HL-60/S4 treated with retinoic acid at 250 ng/mL for 4 days and 3 days (cell line): Measurements from ENCODE around the gene EP300.
"Not testable (repeated sequence)": the region's sequence is repeated elsewhere in the genome, so short reads cannot be mapped to it uniquely, and the experiment has no call there.

ENCODE experiments used
- in situ Hi-C: fragments of 300-500 bp; cut with MboI; formaldehyde crosslinking; loops from 2 replicates; pipeline ENCODE4 v1.7.0; 2022; ENCODE audit warnings: low sequenced_read_pairs

EP300 gene

DNA sequence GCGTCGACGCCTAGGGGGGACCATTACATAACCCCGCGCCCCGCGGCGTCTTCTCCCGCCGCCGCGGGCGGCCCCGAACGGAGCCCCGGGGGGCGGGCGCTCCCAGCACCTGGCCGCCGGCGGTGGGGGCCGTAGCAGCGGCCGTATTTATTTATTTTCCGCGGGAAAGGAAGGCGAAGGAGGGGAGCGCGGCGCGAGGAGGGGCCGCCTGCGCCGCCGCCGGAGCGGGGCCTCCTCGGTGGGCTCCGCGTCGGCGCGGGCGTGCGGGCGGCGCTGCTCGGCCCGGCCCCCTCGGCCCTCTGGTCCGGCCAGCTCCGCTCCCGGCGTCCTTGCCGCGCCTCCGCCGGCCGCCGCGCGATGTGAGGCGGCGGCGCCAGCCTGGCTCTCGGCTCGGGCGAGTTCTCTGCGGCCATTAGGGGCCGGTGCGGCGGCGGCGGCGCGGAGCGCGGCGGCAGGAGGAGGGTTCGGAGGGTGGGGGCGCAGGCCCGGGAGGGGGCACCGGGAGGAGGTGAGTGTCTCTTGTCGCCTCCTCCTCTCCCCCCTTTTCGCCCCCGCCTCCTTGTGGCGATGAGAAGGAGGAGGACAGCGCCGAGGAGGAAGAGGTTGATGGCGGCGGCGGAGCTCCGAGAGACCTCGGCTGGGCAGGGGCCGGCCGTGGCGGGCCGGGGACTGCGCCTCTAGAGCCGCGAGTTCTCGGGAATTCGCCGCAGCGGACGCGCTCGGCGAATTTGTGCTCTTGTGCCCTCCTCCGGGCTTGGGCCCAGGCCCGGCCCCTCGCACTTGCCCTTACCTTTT is at the start of gene EP300:
Gene EP300 (plus strand): TSS at position 570 of the 795 bp plus-strand sequence. CDS start 413 bp downstream, outside the sequence.
- in situ Hi-C loops: no loop called here

DNA sequence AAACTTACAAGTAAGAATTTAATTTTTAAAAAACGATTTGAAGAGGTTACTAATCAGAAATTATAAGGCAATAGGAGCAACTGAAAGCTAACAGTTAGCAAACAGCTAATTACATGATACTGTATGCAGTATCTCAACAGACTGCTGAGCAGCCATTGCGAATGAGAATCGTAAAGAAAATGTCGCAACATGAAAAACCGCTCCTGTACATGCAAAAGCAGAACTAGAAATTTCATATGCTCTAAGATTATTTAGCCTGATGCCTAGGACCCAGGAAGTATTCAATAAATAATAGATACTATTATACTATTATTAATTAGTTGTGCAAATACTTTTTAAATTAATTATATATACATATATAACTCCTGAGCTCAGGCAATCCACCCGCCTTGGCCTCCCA is 48.7 kb upstream of the EP300 start:
- in situ Hi-C loops: no loop called here

DNA sequence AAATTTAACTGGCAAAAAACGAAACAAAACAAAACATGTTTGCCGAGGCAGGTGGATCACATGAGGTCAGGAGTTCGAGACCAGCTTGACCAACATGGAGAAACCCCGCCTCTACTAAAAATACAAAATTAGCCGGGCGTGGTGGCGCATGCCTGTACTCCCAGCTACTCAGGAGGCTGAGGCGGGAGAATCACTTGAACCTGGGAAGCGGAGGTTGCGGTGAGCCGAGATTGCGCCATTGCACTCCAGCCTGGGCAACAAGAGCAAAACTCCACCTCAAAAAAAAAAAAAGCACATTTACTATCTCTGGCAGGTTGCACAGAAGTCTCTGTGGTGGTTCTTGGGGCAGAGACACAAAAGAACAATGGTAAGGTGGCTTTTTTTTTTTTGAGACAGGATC is 46.8 kb upstream of the EP300 start:
- in situ Hi-C loops: not testable (repeated sequence)

DNA sequence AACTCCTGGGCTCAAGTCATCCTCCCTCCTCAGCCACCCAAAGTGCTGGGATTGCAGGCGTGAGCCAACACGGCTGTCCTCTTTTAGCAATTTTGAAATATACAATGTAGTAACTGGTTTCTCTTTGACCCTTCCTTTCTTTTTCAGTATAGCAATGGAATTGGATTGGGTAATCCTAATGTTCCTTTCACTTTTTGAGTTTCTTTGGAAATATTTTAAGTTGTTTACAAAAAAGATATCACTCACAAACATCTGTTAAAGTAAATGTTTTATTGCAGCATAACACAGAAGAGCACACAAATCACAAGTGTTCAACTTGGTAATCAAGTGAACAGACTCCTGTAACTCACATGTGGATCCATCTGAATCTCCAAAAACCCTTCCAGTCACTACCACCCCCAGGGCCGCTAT is 44.6 kb upstream of the EP300 start:
- in situ Hi-C loops: no loop called here

DNA sequence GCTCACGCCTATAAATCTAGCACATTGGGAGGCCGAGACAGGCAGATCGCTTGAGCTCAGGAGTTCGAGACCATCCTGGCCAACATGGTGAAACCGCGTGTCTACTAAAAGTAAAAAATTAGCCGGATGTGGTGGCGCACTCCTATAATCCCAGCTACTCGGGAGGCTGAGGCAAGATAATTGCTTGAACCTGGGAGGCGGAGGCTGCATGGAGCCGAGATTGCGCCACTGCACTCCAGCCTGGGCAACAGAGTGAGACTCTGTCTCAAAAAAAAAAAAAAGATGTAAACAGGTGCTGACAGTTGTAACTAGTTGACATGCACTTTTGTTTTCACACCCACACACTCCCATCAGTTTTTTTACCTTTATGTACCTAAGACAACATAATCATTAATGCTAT is 44.0 kb upstream of the EP300 start:
- in situ Hi-C loops: not testable (repeated sequence)

DNA sequence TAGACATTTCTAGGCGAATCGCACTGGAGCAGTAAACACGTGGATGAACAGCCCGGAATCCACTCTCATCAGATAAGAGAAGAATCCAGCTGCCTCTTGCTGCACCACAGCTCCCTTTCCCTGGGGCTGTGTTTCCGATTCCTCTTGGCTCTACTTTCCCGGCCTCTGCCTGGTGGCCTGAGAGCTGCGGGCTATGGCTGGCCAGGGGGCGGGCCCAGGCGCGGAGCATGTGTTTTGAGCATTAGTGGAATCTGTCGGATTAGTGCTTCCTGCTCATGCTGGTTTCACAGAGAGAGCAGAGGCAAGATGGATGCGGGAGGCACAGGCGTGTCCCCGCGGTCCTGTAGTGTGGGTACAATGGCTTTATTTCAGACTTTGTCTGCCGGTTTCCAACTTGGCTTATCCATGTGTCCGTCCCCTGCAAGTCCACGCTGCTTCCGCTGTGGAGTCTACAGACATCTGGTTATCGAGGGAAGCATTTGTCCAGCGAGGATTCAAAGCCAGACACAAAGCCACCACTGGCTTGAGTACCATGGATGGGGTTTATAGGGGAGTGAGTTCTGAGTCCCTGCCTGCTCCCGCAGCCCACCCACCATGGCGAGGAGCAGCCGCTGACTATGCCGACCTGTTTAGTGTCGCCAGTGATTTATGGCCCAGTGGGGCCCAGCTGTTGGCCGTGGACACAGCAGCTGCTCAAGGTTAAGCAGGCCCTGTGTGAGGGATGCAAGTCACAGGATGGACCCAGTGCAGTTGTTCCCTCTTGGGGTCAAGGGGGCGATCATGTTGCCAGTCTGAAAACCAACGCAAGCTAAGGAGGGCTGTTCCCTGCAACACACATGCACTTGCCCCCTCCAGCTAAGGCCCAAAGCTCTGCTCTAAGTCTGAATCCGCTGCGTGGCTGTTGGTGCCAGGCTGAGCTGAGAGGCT is 43.3 kb upstream of the EP300 start:
- in situ Hi-C loops: no loop called here

DNA sequence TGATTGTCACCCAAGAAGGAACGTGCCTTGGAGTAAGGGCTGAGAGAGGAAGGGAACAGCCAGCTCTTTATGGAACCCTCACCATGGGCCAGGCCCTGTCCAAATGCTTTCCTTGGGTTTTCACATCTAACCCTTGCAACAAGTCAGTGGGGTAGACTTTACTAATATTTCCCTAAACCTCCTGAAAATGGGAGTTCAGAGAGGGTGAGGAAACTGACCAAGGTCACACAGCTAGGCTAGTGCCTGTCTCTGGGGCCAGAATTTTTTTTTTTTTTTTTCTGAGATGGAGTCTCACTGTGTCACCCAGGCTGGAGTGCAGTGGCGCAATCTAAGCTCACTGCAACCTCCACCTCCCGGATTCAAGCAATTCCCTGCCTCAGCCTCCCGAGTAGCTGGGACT is 42.6 kb upstream of the EP300 start:
- in situ Hi-C loops: not testable (repeated sequence)

DNA sequence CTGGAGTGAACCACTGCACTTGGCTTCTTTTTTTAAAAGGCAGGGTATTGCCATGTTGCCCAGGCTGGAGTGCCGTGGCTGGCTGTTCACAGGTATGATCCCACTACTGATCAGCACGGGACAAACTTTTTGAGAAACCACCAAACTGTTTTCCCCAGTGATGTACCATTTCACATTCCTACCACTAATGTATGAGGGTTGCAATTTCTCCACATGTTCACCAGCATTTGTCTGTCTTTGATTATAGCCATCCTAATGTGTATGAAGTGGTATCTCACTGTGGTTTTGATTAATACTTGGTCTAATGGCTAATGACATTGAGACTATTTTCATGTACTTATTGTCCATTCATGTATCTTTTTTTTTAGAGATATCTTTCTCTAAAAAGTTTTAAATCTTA is 41.5 kb upstream of the EP300 start:
- in situ Hi-C loops: no loop called here

DNA sequence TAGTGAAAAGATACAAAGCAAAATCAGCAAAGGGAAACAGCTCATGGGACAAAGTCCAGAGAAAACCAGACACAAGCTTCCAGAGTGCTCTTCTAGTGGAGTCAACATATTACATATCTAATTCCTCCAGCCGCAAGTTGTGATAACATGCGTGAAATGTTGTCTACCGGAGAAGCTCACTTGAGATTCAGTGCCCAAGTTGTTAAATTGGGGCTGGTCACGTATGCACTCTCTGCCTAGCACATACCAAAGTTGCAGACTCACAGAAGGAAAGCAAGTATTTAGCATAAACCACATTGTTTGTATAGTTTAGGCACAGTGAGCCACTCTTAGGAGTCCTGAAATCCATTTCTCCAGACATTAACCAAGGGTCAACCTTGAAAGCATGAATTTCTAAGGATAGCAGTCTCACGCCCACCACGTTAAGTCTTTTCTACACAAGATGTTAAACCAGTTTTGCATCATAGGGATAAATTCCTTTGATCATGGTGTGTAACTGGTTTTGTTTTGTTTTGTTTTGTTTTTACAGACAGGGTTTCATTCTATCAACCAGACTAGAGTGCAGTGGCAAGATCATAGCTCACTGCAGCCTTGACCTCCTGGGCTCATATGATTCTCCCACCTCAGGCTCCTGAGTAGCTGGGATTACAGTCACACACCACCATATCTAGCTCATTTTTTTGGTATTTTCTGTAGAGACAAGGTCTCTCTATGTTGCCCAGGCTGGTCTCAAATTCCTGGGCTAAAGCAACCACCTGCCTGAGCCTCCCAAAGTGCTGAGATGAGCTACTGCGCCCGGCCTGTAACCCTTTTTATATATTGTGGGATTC is 39.5 kb upstream of the EP300 start:
- in situ Hi-C loops: no loop called here

DNA sequence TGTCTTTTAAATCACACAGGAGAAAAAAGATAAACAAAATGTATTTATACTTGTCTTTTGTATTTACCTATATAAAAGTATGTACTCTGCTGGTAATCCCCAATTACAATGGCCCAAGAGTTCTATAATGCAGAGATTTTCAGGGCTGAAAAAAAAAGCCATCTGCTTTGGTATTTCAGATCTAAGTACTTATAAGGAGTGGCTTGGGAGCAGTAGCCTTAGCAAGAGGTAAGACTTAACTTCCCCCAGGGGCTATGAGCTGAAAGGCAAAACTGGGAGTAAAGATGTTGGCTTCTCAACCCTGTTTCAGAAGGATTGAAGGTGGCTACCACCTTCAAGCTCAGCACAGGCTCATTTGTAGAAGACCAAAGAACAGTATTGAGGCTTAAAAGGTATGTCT is 35.3 kb upstream of the EP300 start:
- in situ Hi-C loops: no loop called here

DNA sequence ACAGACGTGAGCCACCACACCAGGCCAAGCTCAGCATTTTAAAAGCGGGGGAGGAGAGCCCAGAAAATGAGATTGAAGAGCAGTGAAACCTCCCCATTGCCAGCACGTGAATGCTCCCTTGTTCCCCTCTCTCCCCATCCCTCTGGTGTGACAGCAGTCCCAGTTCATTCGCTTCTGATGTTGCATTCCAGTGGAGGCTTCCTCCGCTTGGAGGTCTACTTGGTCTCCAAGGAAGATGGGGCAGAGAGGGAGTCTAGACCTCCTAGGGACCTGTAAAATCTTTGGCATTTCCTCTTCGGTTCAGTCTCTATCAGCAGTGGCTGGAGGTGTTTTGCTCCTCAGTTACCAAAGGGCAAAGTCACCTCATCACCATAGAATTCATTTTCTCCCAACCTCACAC is 30.2 kb upstream of the EP300 start:
- in situ Hi-C loops: no loop called here

DNA sequence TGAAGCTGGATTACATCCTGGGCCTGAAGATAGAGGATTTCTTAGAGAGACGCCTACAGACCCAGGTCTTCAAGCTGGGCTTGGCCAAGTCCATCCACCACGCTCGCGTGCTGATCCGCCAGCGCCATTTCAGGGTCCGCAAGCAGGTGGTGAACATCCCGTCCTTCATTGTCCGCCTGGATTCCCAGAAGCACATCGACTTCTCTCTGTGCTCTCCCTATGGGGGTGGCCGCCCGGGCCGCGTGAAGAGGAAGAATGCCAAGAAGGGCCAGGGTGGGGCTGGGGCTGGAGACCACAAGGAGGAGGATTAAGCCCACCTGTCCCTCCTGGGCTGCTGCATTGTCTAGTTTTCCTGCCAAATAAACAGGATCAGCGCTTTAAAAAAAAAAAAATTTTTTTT is 28.1 kb upstream of the EP300 start:
- in situ Hi-C loops: not testable (repeated sequence)

DNA sequence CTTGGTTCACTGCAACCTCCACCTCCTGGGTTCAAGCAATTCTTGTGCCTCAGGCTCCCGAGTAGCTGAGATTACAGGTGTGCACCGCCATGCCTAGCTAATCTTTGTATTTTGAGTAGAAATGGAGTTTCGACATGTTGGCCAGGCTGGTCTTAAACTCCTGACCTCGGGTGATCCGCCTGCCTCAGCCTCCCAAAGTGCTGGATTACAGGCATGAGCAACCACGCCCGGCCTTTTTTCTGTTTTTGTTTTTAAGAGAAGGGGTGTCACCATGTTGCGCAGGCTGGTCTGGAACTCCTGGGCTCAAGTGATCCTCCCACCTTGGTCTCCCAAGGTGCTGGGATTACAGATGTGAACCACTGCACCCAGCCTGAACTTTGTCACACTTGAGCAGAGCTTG is 26.1 kb upstream of the EP300 start:
- in situ Hi-C loops: not testable (repeated sequence)

DNA sequence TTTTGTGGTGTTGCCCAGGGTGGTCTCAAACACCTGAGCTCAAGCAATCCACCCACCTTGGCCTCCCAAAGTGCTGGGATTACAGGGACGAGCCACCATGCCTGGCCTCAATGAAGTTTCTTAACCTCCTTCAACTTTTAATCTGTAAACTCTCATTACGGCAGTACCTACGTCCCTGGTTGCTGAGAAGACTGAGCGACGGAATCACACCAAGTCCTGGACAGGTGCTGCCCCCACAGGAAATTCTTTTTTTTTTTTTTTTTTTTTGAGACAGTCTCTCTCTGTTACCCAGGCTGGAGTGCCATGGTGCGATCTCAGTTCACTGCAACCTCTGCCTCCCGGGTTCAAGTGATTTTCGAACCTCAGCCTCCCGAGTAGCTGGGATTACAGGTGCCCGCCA is 24.4 kb upstream of the EP300 start:
- in situ Hi-C loops: not testable (repeated sequence)

DNA sequence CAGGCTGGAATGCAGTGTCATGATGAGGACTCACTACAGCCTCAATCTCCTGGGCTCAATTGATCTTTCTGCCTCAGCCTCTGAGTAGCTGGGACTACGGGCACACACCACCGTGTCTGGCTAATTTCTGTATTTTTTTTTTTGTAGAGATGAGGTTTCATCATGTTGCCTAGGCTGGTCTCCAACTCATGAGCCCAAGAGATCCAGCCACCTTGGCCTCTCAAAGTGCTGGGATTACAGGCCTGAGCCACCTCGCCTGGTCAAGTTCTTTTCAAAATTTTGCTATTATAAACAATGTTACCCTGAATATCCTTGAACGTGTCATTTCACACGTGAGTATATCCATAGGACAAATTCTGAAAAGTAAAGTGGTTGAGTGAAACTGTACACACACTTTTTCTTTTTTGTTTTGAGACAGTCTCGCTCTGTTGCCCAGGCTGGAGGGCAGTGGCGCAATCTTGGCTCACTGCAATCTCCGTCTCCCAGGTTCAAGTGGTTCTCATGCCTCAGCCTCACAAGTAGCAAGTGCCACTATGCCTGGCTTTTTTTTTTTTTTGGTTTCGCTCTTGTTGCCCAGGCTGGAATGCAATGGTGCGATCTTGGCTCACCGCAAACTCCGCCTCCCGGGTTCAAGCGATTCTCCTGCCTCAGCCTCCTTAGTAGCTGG is 21.6 kb upstream of the EP300 start:
- in situ Hi-C loops: no loop called here

DNA sequence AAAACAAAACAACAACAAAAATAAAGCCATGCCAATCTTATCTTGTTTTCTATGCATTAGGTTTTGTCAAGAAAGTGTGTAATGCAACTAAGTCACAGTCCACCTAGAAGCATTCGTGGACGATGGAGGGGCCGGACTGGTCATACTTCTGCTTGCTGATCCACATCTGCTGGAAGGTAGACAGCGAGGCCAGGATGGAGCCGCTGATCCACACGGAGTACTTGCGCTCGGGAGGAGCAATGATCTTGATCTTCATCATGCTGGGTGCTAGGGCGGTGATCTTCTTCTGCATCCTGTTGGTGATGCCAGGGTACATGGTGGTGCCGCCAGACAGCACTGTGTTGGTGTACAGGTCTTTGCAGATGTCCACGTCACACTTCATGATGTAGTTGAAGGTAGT is 18.3 kb upstream of the EP300 start:
- in situ Hi-C loops: no loop called here

DNA sequence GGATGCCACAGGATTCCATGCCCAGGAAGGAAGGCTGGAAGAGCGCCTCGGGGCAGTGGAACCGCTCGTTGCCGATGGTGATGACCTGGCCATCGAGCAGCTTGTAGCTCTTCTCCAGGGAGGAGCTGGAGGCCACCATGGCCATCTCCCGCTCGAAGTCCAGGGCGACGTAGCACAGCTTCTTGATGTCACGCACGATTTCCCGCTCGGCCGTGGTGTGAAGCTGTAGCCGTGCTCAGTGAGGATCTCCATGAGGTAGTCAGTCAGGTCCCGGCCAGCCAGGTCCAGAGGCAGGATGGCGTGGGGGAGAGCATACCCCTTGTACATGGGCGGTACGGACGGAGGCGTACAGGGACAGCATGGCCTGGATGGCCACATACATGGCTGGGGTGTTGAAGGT is 17.9 kb upstream of the EP300 start:
- in situ Hi-C loops: no loop called here

DNA sequence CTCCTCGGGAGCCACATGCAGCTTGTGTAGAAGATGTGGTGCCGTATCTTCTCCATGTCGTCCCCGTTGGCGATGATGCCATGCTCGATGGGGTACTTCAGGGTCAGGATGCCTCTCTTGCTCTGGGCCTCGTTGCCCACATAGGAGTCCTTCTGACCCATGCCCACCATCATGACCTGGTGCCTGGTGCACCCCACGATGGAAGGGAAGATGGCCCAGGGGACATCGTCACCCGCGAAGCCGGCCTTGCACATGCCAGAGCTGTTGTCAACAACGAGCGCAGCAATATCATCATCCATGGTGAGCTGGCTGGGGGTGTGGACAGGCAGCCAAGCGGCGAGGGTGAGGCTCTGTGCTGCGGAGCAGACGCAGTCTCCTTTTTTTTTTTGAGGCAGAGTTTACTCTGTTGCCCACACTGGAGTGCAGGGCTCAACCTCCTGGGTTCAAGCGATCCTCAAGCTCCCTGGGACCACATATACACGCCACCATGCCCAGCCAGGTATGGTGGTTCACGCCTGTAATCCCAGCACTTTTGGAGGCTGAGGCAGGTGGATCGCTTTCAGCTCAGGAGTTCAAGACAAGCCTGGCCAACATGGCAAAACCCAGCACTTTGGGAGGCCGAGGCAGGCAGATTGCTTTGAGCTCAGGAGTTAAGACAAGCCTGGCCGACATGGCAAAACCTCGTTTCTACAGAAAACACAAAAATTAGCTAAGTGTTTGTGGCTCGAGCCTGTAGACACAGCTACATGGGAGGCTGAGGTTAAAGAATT is 17.3 kb upstream of the EP300 start:
- in situ Hi-C loops: no loop called here

DNA sequence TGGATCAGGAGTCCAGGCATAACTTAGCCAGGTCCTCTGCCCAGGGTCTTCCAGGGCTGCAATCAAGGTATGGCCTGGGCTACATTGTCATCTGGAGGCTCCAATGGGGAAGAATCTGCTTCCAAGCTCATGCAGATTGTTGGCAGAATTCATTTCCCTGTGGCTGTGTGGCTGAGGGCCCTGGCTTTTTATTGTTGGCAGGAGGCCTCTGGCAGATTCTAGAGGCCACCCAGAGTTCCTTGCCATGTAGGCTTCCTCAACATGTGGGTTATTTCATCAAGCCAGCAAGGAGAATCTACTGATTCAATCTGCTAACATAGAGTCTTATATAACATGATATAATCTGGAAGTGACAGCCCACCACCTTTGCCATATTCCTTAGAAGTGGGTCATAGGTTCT is 16.4 kb upstream of the EP300 start:
- in situ Hi-C loops: no loop called here

DNA sequence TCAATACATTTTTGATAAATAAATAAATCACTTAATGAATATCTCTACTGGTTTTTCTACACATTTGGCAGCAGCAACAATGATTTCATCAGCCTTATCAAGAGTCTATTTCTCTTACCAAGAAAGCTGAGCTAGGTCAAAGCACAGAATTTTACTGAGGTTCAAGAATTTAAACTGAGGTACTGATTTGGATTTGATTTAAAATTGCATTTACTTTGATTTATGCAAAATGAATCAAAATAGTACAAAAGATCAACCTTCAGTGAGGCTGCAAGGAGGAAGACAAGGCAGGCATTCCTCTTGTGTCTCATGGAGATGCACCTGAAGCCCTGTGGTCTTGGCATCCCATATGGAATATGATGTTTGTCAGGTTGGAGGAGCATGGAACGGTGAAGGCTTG is 15.5 kb upstream of the EP300 start:
- in situ Hi-C loops: no loop called here
